Tibial nerve (tissue), 4 donors: ENCODE measurements around the gene ALDH1L1. TPM values are rescaled to one million over a fixed set of nuclear protein-coding genes. Genes with fewer than 3 reads are reported as not detected.

Experiments used
- DNase-seq, 2 donors: peaks; one replicate each; pipeline ENCODE4 v3.0.0-alpha.2; 2019; ENCODE audit warnings: low spot score in 2 of 2
- H3K27ac ChIP-seq, 4 donors: fragments of 200-600 bp; sonication (generic) in 3 of 4; one replicate each; pipeline ENCODE4 v1.5.1; 2017 to 2019; ENCODE audit warnings: mild to moderate bottlenecking in 1 of 4
- H3K27me3 ChIP-seq, 2 donors: fragments of 200-600 bp; sonication (generic) in 1 of 2; one replicate each; pipeline versions ENCODE4 v1.5.1 to v1.6.0; 2017 to 2019
- H3K36me3 ChIP-seq, 3 donors: fragments of 200-600 bp; sonication (generic); one replicate each; pipeline ENCODE4 v1.5.1; 2018 to 2019
- H3K4me1 ChIP-seq, 4 donors: fragments of 200-600 bp; sonication (generic) in 3 of 4; one replicate each; pipeline ENCODE4 v1.5.1; 2017 to 2019
- H3K4me3 ChIP-seq, 4 donors: fragments of 200-600 bp; sonication (generic) in 3 of 4; one replicate each; pipeline ENCODE4 v1.5.1; 2017 to 2019; ENCODE audit warnings: mild to moderate bottlenecking in 1 of 4, moderate library complexity in 1 of 4
- H3K9me3 ChIP-seq, 4 donors: fragments of 200-600 bp; sonication (generic) in 3 of 4; one replicate each; pipeline ENCODE4 v1.5.1; 2017 to 2019
- EP300 ChIP-seq, 2 donors: sonication (generic); formaldehyde crosslinking; IDR thresholded peaks; one replicate each; pipeline ENCODE4 v1.6.1; 2017; ENCODE audit warnings: antibody characterized with exemption in 2 of 2, mild to moderate bottlenecking in 1 of 2
- POLR2A ChIP-seq, 2 donors: fragments of 450-650 bp; IDR thresholded peaks; one replicate each; pipeline ENCODE4 v1.6.1; 2017; ENCODE audit warnings: antibody characterized with exemption in 2 of 2, mild to moderate bottlenecking in 2 of 2, moderate library complexity in 2 of 2
- WGBS, 2 donors: methylation state at CpG; one replicate each; pipeline ENCODE4 v1.1.5; 2018; 5-methylcytosine and 5-hydroxymethylcytosine counted together
- small RNA-seq: library from RNA; depleted of rRNA; stranded (forward); fragments of <200 nt; gene quantifications from one replicate; pipeline ENCODE3, GENCODE V24; 2016
- total RNA-seq, 4 donors: library from RNA; depleted of rRNA; stranded (reverse); fragments of >200 nt; gene quantifications; one replicate each; pipeline ENCODE4 v1.1.0, GENCODE V29; 2016
- TF ChIP-seq, protein P1 (sequence below), 5 experiments: fragments of 200-600 bp in 3 of 5; fragments of 450-650 bp in 2 of 5; sonication (generic) in 3 of 5; IDR thresholded peaks; one replicate each; pipeline ENCODE4 v1.5.1; 2016 to 2019; ENCODE audit warnings: antibody characterized with exemption in 5 of 5, mild to moderate bottlenecking in 3 of 5, moderate library complexity in 2 of 5

ALDH1L1 gene
- total RNA-seq, 4 donors from 2014 or later: 34.5 to 87.3 (median 50.8) TPM

DNA sequence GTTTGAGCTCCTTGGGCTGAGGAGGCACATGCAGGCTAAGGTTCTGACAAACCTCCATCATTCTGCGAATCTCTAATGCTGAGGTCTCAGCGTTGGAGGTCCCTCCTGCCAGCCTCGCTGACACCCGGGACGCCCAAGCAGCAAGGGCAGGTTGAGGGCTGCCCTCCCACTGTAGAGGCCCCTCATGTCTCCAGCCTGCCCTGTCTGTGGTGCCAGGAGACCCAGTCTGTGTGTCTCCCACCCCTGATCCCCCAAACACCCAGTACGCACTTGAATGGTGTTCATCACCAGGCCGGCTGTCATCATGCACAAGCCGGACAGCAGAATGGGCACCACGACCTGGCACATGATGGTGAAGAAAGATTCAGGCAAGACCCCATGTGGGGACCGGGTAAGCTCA is 124.3 kb downstream of the ALDH1L1 start:
- H3K27ac ChIP-seq: no peak overlapping the region
- H3K27me3 ChIP-seq: no peaks in the 10 kb centered on the region
- no peak overlapping the region for H3K4me3 ChIP-seq
- WGBS, 2 donors: 94 to 96% methylated on average over 10 of the region's 10 CpGs
- peaks cover 0 to 22% (median 3%) of the 10 kb centered on the region in 4 donors for H3K4me1 ChIP-seq
- TF ChIP-seq, protein P1, sequence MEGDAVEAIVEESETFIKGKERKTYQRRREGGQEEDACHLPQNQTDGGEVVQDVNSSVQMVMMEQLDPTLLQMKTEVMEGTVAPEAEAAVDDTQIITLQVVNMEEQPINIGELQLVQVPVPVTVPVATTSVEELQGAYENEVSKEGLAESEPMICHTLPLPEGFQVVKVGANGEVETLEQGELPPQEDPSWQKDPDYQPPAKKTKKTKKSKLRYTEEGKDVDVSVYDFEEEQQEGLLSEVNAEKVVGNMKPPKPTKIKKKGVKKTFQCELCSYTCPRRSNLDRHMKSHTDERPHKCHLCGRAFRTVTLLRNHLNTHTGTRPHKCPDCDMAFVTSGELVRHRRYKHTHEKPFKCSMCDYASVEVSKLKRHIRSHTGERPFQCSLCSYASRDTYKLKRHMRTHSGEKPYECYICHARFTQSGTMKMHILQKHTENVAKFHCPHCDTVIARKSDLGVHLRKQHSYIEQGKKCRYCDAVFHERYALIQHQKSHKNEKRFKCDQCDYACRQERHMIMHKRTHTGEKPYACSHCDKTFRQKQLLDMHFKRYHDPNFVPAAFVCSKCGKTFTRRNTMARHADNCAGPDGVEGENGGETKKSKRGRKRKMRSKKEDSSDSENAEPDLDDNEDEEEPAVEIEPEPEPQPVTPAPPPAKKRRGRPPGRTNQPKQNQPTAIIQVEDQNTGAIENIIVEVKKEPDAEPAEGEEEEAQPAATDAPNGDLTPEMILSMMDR (IDR thresholded peaks at IDR 0.05): no peak
- TF ChIP-seq EP300 (IDR thresholded peaks at IDR 0.05) (no peak), POLR2A (IDR thresholded peaks at IDR 0.05) (no peak)
- DNase-seq: no peak
- H3K36me3 ChIP-seq: peaks cover 0 to 11% (median 0%) of the 10 kb centered on the region in 3 donors
- H3K9me3 ChIP-seq: no peaks in the 10 kb centered on the region

DNA sequence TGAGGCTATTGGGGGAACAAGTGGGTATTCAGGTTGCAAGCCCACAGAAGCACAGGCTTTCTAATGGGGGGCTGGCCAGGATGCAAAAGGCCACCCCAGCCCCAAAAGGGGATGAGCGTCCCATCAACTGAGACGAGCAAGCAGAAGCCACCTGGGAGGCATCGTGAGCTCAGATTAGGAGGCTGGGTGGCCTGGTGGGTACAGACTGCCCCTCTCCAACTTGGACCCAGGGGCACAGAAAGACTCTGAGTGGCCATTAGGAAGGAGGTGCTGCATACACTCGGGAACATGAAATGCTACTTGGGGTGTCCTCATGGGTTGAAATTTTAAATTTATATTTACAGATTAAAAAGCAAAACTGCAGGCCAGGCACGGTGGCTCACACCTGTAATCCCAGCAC is 125.5 kb downstream of the ALDH1L1 start:
- 93 to 98% methylated on average over 5 of the region's 5 CpGs for WGBS, 2 donors
- no peak for DNase-seq
- no peak overlapping the region for H3K27ac ChIP-seq

DNA sequence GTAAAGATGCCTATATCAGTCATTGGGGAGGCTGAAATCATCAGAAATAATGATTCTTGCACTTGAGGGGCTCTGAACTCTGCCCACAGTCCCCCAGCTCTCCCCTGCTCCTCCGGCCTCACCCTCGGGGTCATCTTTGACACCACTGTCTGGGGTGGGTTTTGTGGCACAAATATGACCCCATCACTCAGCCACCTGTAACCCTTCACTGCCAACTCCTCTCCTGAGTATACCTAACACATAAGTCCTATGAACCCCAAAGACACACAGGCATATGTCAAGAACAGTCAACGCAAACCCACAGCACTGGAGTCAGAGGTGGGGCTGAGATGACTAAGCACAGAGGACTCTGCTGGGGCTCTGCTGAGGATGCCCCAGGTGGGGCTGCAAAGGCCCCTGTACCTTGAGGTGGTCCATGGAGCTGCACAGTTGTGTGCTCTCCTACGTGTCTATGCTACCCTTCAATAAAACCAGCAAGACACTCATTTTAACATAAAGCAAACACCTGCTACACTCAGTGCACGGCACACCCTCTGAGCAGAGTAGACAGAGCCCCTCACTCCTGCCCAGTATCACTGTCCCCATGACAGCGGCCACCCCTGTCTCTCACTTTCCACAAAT is 126.3 kb downstream of the ALDH1L1 start:
- Histone ChIP-seq H3K36me3 (peaks cover 0 to 32% (median 0%) of the 10 kb centered on the region in 3 donors), H3K27ac (no peak overlapping the region), H3K4me3 (no peak overlapping the region), H3K27me3 (no peaks in the 10 kb centered on the region), H3K9me3 (no peaks in the 10 kb centered on the region), H3K4me1 (peaks cover 0 to 20% (median 3%) of the 10 kb centered on the region in 4 donors)
- DNase-seq: no peak
- 89 to 95% methylated on average over 6 of the region's 6 CpGs for WGBS, 2 donors
- TF ChIP-seq, protein P1 (IDR thresholded peaks at IDR 0.05): no peak
- TF ChIP-seq POLR2A (IDR thresholded peaks at IDR 0.05): no peak
- no peak for TF ChIP-seq EP300 (IDR thresholded peaks at IDR 0.05)

More for the DNA sequence above, 125.5 kb downstream of the ALDH1L1 start:
- H3K9me3 ChIP-seq: no peaks in the 10 kb centered on the region
- peaks cover 0 to 24% (median 0%) of the 10 kb centered on the region in 3 donors for H3K36me3 ChIP-seq
- TF ChIP-seq POLR2A (IDR thresholded peaks at IDR 0.05): no peak
- TF ChIP-seq, protein P1 (IDR thresholded peaks at IDR 0.05): no peak
- no peak for TF ChIP-seq EP300 (IDR thresholded peaks at IDR 0.05)
- H3K4me1 ChIP-seq: peaks cover 0 to 22% (median 3%) of the 10 kb centered on the region in 4 donors
- no peaks in the 10 kb centered on the region for H3K27me3 ChIP-seq
- H3K4me3 ChIP-seq: no peak overlapping the region

Small RNAs within 50 kb of the gene (small RNA-seq; reads per million reads assigned to genes)
- not detected for gene RNU1-30P

Other genes starting within 250 kb of the ALDH1L1 start
- gene ROPN1B, start 211.4 kb downstream of the ALDH1L1 start, total RNA-seq: 1 to 10 TPM in 2 of 4 donors, under 1 TPM in 1, not detected in 1; 0.60 to 8.8 (median 6.9) TPM
- gene SLC41A3, start 96.5 kb downstream of the ALDH1L1 start, total RNA-seq: 10 to 100 TPM; 36.1 to 54.8 (median 46.3) TPM
- 100 to 1,000 TPM; 138 to 234 (median 176) TPM for gene KLF15, start 176.8 kb upstream of the ALDH1L1 start, total RNA-seq
- gene CFAP100, start 214.3 kb upstream of the ALDH1L1 start, total RNA-seq: 1 to 10 TPM in 1 of 4 donors, not detected in 3; 6.1 TPM